ENCODE results near the gene SNX9.

DNA sequence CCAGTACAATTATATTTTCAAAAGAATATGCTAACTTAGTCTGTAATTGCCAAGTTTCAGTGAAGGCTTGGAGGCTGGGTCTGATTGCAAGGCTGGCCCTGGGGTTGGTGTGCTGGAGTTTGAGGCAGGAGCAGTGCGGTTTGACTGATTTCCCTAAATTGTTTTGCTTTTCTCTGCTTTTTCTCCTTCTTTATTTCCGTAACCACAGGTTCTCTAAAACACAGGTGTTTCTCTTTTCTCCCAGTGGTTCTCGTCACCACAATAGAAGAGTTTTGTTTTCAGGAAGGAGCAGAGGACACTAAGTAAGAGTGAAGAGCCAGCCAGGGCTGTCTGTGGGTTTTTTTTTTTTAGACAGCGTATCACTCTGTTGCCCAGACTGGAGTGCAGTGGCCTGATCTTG, 8.2 kb upstream of the SNX9 start:
- TF ChIP-seq, protein P1, sequence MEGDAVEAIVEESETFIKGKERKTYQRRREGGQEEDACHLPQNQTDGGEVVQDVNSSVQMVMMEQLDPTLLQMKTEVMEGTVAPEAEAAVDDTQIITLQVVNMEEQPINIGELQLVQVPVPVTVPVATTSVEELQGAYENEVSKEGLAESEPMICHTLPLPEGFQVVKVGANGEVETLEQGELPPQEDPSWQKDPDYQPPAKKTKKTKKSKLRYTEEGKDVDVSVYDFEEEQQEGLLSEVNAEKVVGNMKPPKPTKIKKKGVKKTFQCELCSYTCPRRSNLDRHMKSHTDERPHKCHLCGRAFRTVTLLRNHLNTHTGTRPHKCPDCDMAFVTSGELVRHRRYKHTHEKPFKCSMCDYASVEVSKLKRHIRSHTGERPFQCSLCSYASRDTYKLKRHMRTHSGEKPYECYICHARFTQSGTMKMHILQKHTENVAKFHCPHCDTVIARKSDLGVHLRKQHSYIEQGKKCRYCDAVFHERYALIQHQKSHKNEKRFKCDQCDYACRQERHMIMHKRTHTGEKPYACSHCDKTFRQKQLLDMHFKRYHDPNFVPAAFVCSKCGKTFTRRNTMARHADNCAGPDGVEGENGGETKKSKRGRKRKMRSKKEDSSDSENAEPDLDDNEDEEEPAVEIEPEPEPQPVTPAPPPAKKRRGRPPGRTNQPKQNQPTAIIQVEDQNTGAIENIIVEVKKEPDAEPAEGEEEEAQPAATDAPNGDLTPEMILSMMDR (IDR thresholded peaks at IDR 0.05): no peak
- TF ChIP-seq POLR2A (IDR thresholded peaks at IDR 0.05): no peak

Data from body of pancreas (tissue), 4 donors.